ENCODE data around the gene SLC6A7. TPM values are rescaled to one million over a fixed set of nuclear protein-coding genes. Genes with fewer than 3 reads are reported as not detected.

SLC6A7 gene
- total RNA-seq, 1 donor from 2014 or later = not detected

- no peak for DNase-seq (ENCODE audit: low spot score)
- H3K27ac Mint-ChIP-seq (ENCODE audit: unreplicated experiment) = no peak overlapping the region
- peaks cover 14% of the 10 kb centered on the region for H3K4me1 Mint-ChIP-seq (ENCODE audit: unreplicated experiment)
- H3K36me3 Mint-ChIP-seq (ENCODE audit: low read depth, unreplicated experiment) = no peaks in the 10 kb centered on the region
- no peak overlapping the region for H3K4me3 Mint-ChIP-seq (ENCODE audit: unreplicated experiment)
- H3K9me3 Mint-ChIP-seq (ENCODE audit: unreplicated experiment) = no peaks in the 10 kb centered on the region
- peaks cover 8% of the 10 kb centered on the region for H3K27me3 Mint-ChIP-seq (ENCODE audit: unreplicated experiment)
- no peak for TF ChIP-seq CTCF (IDR thresholded peaks at IDR 0.05; ENCODE audit: unreplicated experiment)
Measured at GRCh38 chr5:150208187-150209098, 18.6 kb downstream of the SLC6A7 start.

- no peaks in the 10 kb centered on the region for H3K36me3 Mint-ChIP-seq (ENCODE audit: low read depth, unreplicated experiment)
- no peak overlapping the region for H3K4me3 Mint-ChIP-seq (ENCODE audit: unreplicated experiment)
- H3K9me3 Mint-ChIP-seq (ENCODE audit: unreplicated experiment) = no peaks in the 10 kb centered on the region
- no peak for TF ChIP-seq CTCF (IDR thresholded peaks at IDR 0.05; ENCODE audit: unreplicated experiment)
- no peak overlapping the region for H3K27ac Mint-ChIP-seq (ENCODE audit: unreplicated experiment)
- no peak for DNase-seq (ENCODE audit: low spot score)
- peaks cover 8% of the 10 kb centered on the region for H3K27me3 Mint-ChIP-seq (ENCODE audit: unreplicated experiment)
- peaks cover 14% of the 10 kb centered on the region for H3K4me1 Mint-ChIP-seq (ENCODE audit: unreplicated experiment)
Measured at GRCh38 chr5:150209099-150209635, 19.3 kb downstream of the SLC6A7 start.

GRCh38 chr5:150210644-150211043 is 20.8 kb downstream of the SLC6A7 start:
- H3K4me1 Mint-ChIP-seq (ENCODE audit: unreplicated experiment) = peaks cover 14% of the 10 kb centered on the region
- no peak for DNase-seq (ENCODE audit: low spot score)
- no peak overlapping the region for H3K4me3 Mint-ChIP-seq (ENCODE audit: unreplicated experiment)
- H3K27me3 Mint-ChIP-seq (ENCODE audit: unreplicated experiment) = peaks cover 9% of the 10 kb centered on the region
- H3K36me3 Mint-ChIP-seq (ENCODE audit: low read depth, unreplicated experiment) = no peaks in the 10 kb centered on the region
- no peak overlapping the region for H3K27ac Mint-ChIP-seq (ENCODE audit: unreplicated experiment)
- no peaks in the 10 kb centered on the region for H3K9me3 Mint-ChIP-seq (ENCODE audit: unreplicated experiment)
- TF ChIP-seq CTCF (IDR thresholded peaks at IDR 0.05; ENCODE audit: unreplicated experiment) = no peak

- H3K27ac Mint-ChIP-seq (ENCODE audit: unreplicated experiment) = no peak overlapping the region
- H3K9me3 Mint-ChIP-seq (ENCODE audit: unreplicated experiment) = no peaks in the 10 kb centered on the region
- no peak for DNase-seq (ENCODE audit: low spot score)
- no peak overlapping the region for H3K4me3 Mint-ChIP-seq (ENCODE audit: unreplicated experiment)
- H3K27me3 Mint-ChIP-seq (ENCODE audit: unreplicated experiment) = peaks cover 9% of the 10 kb centered on the region
- no peaks in the 10 kb centered on the region for H3K36me3 Mint-ChIP-seq (ENCODE audit: low read depth, unreplicated experiment)
- H3K4me1 Mint-ChIP-seq (ENCODE audit: unreplicated experiment) = peaks cover 19% of the 10 kb centered on the region
- TF ChIP-seq CTCF (IDR thresholded peaks at IDR 0.05; ENCODE audit: unreplicated experiment) = no peak
Measured at GRCh38 chr5:150211156-150212030, 21.5 kb downstream of the SLC6A7 start.

Measured in endothelial cell (in vitro differentiated cells).